ENCODE measurements around the gene GPRIN2.
"Not testable (repeated sequence)": the region's sequence is repeated elsewhere in the genome, so short reads cannot be mapped to it uniquely, and the experiment has no call there.

Gene GPRIN2

DNA sequence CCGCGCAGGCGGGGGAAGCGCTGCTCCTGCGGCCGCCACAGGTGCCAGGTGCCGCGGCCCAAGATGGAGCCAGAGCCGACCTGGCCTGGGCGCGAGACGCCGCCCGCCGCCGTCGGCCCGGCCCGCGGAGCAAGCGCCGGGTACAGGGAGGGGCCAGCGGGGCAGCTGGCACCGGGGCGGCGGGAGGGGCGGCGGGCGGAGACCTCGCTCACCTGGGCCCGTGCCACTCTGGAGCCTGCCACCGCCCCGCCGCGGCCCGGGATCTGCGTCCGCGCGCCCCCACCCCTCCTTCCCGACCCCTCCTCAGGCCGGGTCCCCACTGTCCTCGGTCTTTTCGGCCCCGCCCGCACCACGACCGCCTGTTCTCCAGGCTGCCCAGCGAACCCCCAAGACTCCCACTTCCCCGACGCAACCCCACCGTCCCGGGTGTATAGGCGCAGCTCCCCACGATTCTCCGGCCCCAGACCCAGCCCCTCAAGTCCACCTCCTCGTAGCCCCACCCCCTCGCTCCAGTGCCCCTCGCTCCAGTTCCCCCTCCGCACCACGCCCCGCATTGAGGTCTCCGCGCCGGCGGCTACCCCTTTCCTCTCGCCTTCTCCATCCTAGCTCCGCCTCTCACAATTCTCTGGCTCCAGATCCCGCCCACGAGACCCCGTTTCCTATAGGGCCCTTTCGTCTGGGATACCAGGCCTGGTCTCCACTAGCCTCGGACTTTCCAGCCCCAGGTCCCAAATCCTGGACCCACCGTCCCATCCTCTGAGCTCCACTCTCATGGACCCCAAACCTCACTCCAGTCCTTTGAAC, at the start of gene GPRIN2:
GPRIN2 (minus strand) TSS at position 144 of the 804 bp plus-strand sequence. CDS start 5,922 bp downstream, outside the sequence.
- DNase-seq: no peak

DNA sequence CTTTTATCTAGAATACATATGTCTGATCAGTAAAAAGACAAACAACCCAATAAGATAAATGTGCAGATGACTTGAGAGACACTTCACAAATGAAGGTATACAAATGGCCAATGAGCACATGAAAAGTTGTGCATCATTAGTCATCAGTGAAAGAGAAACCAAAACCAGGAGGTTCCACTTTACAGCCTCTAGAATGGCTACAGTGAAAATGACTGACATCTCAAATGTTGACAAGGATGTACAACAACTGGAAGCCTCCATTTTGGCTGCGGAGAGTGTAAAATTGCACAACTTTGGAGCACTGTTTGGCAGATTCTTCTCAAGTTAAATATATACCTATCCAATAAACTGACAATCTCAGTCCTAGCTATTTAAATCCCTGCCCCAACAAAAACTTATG, 44.1 kb upstream of the GPRIN2 start:
- peak; percentile 29 for DNase-seq

DNA sequence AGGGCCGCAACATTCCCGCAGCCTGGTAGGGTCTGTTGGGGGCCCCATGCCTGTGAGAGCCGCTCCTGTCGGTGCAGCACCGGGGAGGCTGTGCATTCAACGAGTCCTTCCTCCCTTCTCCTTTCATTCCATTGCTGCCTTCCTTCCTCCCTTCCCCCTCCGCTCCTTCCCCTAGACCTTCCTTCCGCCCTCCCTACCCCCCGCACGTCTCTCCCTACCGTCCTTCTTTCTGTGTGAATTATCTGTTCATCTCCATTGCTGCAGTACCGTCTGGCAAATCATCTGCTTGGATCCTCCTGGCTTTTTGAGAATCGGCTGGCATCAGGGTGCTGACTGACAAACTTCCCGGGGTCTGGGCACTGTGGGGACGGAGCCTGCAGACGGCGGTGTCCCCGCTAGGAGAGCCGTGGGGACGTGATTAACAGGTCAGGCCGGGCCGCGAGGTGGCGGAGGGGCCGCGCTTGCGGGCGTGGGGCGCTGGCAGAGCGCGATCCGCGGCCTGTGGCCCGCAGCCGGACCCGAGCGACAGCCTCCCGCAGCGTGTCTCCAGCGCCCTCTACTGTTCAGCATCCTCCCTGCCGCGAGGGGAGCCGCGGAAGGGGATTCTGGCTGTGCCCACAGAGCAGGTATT, 41.3 kb upstream of the GPRIN2 start:
- DNase-seq: peak; percentile 5

DNA sequence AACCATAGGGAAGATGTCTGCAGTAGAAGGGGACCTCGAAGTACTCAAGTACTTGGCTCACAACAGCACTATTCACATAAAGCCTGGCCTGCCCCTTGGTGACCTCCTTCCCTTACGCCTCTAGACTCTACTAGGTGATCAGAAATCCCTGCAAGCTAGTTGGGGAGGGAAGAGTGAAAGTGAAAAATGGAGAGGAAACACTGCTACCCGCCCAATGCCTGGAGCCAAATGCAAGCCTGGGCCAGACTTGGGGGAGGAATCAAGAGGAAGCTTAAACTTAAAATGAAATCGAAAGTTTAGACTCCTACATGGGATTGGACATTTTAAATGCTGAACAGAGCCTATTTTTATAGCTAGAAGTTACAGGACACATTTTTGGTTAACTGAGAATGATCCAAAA, 40.1 kb upstream of the GPRIN2 start:
- DNase-seq: peak; percentile 5

DNA sequence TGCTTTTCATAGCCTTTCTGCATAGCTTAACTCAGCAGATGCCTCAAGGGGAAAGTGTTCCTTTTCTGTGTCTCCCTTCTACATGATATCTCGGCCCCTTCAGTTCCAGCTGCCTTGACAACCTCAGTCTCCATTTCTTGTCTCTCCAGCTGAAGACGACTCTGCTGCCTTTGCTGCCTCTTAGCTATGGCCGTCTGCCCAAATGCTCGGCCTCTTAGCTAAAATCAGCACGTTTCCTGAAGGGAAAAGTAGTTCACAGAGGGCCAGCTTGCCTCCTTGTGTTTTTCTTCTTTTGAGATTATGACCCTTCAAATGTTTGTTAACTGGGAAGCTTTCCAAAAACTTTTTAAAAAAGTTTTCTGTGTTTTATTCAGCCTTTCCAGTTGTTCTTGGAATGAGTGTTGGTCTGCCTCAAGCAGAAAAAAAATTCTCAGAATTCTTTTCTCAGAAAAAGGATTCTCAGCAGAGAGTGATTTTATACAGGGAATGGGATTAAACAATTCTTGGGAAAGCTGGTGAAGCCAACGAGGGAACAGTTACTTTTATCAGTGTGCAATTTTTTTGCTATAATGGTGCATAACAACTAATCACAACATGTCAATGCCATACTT, 38.1 kb upstream of the GPRIN2 start:
- not testable (repeated sequence) for DNase-seq

DNA sequence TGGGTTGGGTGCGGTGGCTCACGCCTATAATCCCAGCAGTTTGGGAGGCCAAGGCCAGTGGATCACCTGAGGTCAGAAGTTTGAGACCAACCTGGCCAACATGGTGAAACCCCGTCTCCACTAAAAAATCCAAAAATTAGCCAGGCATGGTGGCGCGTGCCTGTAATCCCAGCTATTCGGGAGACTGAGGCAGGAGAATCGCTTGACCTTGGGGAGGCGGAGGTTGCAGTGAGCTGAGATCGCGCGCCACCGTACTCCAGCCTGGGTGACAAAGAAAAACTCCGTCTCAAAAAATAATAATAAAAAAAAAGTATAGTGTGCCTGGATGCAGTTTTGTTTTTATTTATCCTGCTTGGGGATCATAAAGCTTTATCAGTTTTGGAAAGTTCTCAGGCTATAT, 36.8 kb upstream of the GPRIN2 start:
- not testable (repeated sequence) for DNase-seq

DNA sequence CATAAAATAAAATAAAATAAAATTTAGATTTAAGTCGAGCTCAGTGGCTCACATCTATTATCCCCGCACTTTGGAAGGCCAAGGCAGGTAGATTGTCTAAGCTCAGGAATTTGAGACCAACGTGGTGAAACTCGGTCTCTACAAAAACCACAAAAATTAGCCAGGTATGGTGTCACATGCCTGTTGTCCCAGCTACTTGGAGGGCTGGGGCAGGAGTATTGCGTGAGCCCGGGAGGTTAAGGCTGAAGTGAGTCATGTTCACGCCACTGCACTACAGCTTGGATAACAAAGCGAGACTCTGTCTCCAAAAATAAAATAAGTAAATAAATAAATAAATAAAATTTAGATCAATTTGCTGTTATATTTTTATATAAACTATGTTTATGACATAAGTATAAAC, 34.6 kb upstream of the GPRIN2 start:
- DNase-seq: not testable (repeated sequence)

DNA sequence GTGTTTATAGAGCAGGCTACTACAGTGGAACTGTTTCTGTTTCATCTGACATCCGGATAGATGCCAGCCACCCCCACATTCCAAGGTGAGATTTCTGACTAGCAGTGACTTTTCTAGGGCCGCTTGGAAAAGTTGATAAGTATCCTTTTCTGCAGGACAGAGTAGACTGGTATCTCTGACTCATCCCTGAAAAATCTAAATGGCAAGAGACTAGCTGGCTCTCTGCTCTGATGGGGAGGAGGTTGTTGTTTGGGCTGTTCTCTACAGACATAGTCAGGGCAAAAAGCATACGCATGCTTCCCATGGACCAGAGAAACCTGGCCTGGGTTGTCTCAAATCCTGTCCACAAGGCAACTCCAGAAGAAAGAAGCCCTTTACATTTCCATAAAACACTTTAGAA, 33.1 kb upstream of the GPRIN2 start:
- not testable (repeated sequence) for DNase-seq

DNA sequence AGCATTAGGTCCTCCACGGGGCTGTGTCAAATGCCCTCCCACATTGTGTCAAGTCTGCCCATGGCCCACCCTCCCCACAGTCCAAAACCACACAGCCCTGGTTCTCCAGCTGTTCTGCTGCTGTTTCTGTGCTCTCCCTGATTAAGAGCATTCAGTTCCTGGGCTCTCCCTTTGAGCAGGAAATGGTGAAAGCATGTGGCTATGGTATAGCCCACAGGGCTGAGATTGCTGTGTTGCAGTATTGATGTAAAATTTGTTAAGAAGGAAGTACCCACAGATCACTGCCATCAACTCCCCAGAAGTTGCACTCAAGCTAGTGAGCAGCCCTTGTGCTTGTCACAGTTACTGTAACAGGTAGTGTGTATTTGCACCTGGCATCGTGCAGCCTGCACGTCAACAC, 31.8 kb upstream of the GPRIN2 start:
- DNase-seq: not testable (repeated sequence)

DNA sequence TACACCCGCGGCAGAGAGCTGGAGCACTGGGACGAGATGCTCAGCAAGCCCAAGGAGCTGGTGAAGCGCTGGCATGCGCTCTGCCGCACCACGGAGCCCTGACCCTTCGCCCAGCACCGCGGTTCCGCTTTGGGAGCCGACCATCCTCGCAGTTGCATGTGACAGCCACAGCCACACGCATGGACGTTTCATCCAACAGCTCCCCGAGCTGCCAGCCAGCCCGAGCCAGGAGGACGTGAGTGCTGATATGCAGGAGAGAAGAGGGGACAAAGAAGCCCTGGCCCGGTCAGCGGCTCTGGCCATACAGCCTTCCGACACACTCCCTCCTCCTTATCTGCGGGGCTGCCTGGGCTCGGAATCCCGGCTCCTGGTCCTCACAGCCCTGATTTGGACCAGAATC, 31.1 kb upstream of the GPRIN2 start:
- DNase-seq: not testable (repeated sequence)

DNA sequence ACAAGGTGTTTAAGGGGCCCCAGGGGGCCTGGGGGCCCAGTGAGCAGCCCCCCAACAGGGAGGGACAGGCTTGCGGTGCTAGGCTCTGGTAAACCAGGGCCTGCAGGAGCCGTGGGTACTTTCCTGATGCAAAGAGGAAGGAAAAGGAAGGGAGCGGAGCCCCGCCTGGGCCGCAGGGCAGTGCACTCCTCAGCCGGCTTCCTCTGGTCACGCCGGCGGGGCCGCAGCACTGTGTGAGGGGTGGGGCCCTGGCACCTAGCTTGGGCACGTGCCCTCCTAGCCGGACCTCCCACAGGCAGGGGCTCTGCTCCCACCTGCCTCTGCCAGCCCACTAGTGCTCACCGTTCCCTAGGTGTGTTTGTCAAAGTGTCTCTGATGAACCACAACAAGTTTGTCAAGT, 28.8 kb upstream of the GPRIN2 start:
- not testable (repeated sequence) for DNase-seq

DNA sequence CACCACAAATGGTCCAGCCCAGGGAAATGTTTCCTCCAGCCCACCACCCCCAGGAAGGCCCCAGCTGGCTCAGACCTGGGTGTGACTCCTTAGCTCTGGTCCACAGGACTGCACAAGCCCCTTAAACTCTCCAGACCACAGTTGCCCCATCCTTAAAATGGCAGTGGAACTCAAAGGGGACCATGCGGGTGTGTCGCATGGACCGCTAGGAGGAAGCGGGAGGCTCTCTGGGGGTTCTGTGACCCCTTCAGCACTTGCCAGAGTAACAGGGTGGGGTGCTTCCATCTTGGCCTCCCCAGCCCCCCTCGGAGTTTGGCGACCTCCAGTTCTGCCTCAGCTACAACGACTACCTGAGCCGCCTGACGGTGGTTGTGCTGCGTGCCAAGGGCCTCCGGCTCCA, 27.7 kb upstream of the GPRIN2 start:
- DNase-seq: not testable (repeated sequence)

DNA sequence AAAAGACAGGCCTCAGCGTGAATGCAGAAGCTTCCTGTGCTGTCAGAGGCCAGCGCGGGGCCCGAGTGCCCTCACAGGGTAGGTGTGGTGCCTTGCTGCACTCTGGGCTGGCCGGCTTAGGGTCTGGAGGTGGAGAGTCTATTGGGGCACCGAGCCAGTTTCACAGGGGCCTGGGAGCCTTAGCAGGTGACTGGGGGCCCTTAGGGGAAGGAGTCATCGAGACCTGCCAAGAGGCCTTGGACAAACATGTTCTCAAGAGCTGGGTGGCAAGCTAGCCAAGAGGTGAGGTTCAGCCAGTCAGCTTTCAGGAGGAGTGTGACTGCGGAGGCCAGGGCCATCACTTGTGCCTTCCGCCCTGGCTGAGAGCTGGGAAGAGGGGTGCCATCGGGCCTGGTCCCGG, 26.1 kb upstream of the GPRIN2 start:
- not testable (repeated sequence) for DNase-seq

DNA sequence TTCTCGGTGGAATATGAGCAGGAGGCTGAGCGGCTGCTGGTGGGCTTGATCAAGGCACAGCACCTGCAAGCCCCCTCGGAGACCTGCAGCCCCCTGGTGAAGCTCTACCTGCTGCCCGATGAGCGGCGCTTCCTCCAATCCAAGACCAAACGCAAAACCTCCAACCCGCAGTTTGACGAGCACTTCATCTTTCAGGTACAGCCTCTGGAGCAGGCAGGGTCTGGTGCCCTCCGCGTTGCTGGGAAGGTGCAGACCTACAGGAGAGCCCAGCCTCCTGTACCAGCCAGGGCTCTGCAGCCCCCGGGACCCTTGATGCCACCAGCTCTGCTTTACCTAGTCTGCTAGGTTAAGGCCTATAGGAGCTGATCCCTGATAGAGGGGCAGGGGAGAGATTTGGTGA, 25.5 kb upstream of the GPRIN2 start:
- not testable (repeated sequence) for DNase-seq

DNA sequence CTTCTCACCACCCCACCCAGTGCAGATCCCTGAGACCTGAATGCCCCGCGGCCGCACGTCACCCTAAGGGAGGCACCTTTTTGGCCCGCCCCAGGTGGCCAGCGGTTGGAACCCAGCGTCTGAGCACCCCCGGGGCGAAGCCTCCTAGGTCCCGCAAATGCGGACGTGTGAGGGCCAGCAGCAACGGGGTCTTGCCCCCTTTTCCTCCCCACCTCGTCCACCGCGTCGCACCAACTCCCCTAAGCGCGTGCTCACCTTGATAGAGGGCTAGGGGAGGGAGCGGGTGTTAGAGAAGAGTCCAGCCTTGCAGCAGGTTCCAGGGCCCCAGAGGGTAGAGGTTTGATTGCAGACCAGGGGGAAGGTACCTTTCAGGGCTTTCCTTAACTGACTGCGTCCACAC, 22.9 kb upstream of the GPRIN2 start:
- not testable (repeated sequence) for DNase-seq

DNA sequence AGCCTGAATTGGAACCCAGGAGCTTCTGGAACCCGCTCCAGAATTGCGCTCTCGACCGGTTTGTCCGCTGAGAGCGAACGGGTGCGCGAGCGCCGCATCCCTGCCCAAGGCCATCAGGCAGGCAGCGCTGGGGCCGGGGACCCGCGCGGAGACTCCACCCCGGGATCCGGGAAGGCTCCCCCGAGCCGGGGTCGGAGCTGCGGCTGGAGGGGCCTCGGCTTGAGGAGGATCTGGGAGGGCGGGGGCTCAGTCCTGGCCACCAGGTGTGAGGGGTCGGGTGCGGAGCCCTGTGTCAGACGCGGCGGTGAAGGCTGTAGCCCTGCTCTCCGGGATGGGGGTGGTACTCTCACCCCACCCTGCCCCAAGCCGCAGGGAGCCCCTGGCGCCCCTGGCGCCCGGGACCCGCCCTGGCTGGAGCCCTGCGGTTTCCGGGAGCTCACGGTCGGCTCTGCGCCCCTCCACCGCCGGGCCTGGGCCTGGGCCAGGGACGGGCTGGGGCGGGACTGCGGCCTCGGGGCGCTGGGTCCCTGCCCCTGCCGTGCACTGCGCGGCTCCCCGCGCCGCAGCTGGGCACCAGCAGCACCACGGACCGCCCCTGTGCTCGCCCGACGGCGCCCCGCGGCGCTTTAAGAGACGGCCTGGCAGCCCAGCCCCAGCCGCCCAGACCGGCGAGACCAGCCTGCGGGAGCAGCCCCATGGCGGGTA, 22.2 kb upstream of the GPRIN2 start, which contains the start of gene SYT15:
SYT15 (plus strand) TSS at position 655 of the 705 bp plus-strand sequence; CDS start at position 696, 41 bp downstream.
- not testable (repeated sequence) for DNase-seq

DNA sequence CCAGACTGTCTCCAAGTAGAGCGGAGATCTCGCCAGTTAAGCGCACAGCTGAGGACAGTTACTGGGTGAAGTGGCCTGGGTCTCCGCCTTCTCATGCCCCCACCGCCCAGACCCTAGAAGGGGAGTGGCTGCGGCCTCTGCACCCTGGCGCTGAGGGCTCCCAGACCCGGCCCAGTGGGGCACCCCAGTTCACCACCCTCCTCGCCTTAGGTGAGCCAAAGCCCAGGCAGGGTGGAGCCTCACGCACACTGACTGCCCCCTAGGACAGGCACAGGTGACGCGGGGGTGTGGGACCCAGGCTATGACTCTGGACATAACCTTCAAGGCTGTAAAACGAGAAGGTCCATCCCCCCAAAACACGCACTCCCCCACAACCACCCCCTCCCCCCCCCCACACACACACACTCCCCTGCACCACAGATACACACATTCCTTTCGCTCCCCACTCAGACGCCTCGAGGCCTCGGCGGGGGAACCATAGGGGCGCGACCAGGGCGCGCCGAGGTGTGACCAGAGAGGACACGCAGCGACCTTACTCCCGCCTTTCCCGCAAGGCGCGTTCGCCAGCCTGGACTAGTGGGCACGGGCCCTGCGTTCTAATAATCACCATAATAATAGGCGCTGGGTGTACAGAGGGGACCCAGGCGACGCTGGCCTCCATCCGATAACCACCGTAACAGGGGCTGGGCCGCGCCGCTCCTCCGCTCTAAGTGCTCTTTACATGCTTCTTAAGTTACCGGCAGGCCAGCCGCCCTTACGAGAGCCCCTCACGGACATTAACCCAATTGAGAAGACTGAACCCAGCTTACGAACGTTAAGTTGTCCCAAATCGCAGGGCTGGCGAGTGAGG, 21.4 kb upstream of the GPRIN2 start:
- not testable (repeated sequence) for DNase-seq

DNA sequence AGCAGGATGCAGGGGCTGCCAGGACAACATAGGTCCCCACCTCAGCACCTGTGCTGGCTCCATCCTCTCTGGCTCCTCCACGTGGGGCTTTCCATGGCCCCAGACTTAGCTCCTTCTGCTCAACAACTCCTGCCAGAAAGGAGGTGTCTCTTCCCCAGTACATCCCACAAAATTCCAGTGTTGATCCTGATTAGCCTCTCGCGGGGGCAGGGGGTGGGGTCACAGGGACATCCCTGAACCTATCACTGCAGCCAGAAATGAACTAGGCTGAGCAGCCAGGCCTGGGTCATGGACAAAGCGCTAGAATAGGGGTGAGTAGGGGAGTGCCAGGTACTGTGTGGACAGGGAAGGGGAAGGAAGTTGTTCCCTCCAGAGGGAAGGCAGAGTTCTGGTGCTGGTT, 17.4 kb upstream of the GPRIN2 start:
- not testable (repeated sequence) for DNase-seq

DNA sequence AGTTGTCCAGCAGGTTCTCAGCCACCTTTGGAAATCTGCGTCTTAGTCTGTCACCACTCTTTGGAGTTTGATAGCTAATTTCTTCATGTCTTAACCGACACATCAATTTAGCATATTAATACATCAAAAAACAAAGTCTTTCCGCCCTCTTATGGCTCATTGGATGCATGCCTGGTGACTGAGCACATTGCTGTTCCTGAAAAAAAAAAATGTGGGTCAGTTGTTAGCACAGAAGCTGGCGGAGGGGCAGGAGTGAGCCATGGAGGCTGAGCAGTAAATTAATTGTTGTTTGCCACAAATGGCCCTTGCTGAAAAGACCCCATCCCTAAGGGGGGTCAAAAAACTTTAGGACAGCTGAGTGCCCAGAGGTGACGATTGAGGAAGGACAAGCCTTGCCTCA, 16.9 kb upstream of the GPRIN2 start:
- not testable (repeated sequence) for DNase-seq

DNA sequence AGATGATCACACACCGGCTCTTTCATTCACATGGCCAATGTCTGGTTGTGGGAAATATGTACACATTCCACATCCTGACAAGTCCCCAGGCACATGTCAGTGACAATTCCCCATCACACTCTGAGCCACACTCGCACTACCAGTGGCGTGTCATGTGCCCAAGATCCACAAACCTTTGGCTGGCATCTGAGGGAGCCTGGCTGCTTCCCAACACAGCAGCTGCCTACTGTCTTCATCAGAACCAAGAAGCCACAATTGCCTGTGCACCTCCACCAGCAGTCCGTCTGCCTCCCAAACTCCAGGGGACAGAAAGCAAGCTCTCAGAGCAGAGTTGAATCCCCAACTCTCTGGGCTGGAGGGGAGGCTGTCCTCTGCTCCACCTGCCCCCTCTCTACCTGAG, 16.3 kb upstream of the GPRIN2 start:
- not testable (repeated sequence) for DNase-seq

DNA sequence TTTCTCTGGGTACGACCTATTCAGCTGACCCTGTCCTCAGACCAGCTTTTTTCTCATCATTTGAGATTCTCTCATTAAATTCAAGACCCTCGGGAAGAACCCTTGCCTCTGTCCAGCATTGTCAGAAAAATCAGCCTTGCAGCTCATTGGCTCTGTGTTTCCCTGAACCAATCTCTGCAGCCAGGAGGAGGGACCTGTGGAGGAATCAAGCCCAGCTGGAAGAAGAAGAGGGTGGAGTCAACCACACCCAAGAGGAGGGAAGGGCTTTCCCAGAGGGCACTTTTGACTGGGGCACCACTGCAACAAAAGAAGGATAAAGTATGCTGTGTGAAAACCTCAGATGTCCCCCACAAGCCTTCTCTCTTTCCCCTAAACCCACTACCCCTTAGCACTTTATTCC, 14.2 kb upstream of the GPRIN2 start:
- not testable (repeated sequence) for DNase-seq

DNA sequence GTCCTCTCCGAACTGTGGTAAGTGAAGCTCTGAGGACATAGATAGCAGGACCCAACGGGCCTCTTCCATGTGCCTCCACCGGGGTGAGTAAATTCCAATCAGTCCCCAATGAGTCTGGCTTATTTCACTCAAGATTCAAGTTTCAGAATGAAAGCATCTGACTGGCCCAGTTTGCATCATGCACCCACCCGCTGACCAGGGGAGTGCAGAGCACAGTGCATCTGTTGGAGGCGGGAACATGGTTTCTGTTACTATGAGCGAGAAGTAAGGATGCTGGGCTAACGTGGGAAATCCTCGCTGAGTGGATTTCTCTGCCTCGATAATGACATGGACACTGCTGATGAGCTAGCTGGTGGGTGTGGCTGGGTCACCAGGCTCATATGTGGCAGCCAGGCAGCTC, 10.7 kb upstream of the GPRIN2 start:
- DNase-seq: not testable (repeated sequence)
